Measurements from ENCODE around the gene ADGRG1. TPM values are rescaled to one million over a fixed set of nuclear protein-coding genes. Genes with fewer than 3 reads are reported as not detected.
A peak's percentile ranks its signal among the peaks of the same experiment; 100 is the strongest.

ADGRG1 gene
- total RNA-seq, 1 experiment from 2014 or later = 18.9 TPM

- peak; percentile 46 for DNase-seq (ENCODE audit: low read depth)
These were observed 18.9 kb downstream of the ADGRG1 start for GRCh38 chr16:57647136-57647875.

- DNase-seq (ENCODE audit: low read depth) = no peak
These were observed 19.7 kb downstream of the ADGRG1 start for GRCh38 chr16:57648125-57648524.

- DNase-seq (ENCODE audit: low read depth) = peak; percentile 85
These were observed 20.4 kb downstream of the ADGRG1 start for GRCh38 chr16:57648581-57649442.

GRCh38 chr16:57649443-57649751, 21.0 kb downstream of the ADGRG1 start:
- no peak for DNase-seq (ENCODE audit: low read depth)

GRCh38 chr16:57649846-57650245, 21.4 kb downstream of the ADGRG1 start:
- DNase-seq (ENCODE audit: low read depth) = no peak

- DNase-seq (ENCODE audit: low read depth) = no peak
These were observed 23.2 kb downstream of the ADGRG1 start for GRCh38 chr16:57651344-57652333.

GRCh38 chr16:57652695-57653471, 24.5 kb downstream of the ADGRG1 start:
- no peak for DNase-seq (ENCODE audit: low read depth)

GRCh38 chr16:57653936-57654335, 25.5 kb downstream of the ADGRG1 start:
- no peak for DNase-seq (ENCODE audit: low read depth)

- no peak for DNase-seq (ENCODE audit: low read depth)
These were observed 28.0 kb downstream of the ADGRG1 start for GRCh38 chr16:57656342-57656955.

- DNase-seq (ENCODE audit: low read depth) = no peak
These were observed 28.8 kb downstream of the ADGRG1 start for GRCh38 chr16:57657228-57657627.

GRCh38 chr16:57658130-57658877, 29.9 kb downstream of the ADGRG1 start:
- DNase-seq (ENCODE audit: low read depth) = no peak

GRCh38 chr16:57658878-57659674, 30.6 kb downstream of the ADGRG1 start:
- no peak for DNase-seq (ENCODE audit: low read depth)

GRCh38 chr16:57660715-57661463, 32.5 kb downstream of the ADGRG1 start:
- no peak for DNase-seq (ENCODE audit: low read depth)

GRCh38 chr16:57661510-57661909, 33.1 kb downstream of the ADGRG1 start:
- DNase-seq (ENCODE audit: low read depth) = no peak

- DNase-seq (ENCODE audit: low read depth) = no peak
These were observed 33.8 kb downstream of the ADGRG1 start for GRCh38 chr16:57661936-57662906.

- no peak for DNase-seq (ENCODE audit: low read depth)
These were observed 35.0 kb downstream of the ADGRG1 start for GRCh38 chr16:57663436-57663835.
